K562 (cell line): Measurements from ENCODE around the gene ZNHIT2. TPM values are rescaled to one million over a fixed set of nuclear protein-coding genes. Genes with fewer than 3 reads are reported as not detected.

ENCODE experiments used
- ATAC-seq: fragments of 200-7000 bp; cut with Tn5 transposase; 3 replicates; pipeline ENCODE4 v1.9.1; 2020; ENCODE audit warnings: moderate library complexity
- BruUV-seq: library from RNA; stranded (reverse); fragments of 400-500 nt; replicated peaks from 2 replicates; lab custom pipeline; 2021; lab: Mats Ljungman, UMichigan
- CTCF ChIA-PET: fragments of 300-600 bp; formaldehyde crosslinking; extraction: SDS; loops from one replicate; lab custom pipeline; 2021; ENCODE audit warnings: low intra/inter-chr PET ratio; lab: Yijun Ruan, JAX
- POLR2A ChIA-PET: fragments of 300-600, 350-650 bp; sonication (Branson Sonifier 250); formaldehyde crosslinking; extraction: SDS; loops from one replicate; lab custom pipeline; 2021; ENCODE audit warnings: antibody characterized with exemption, inconsistent platforms; lab: Yijun Ruan, JAX
- DNase-seq, 4 experiments: peaks; one replicate each; pipeline versions ENCODE4 v3.0.0 to v3.0.0-alpha.2; 2011 to 2018; ENCODE audit warnings: low spot score in 3 of 4, mixed read lengths in 3 of 4; ENCODE audit errors: extremely low read depth in 1 of 4
- FAIRE-seq: peaks from 2 replicates; lab custom pipeline; 2011; peaks lifted over from hg19 to GRCh38; lab: Jason Lieb, UNC
- H2AFZ ChIP-seq: 2 replicates; pipeline ENCODE4 v1.6.0; 2011; ENCODE audit warnings: low read depth, low read length, control low read depth, inconsistent platforms
- H3K27ac ChIP-seq: fragments of 200-600 bp; 3 replicates; pipeline ENCODE4 v1.8.0; 2011; ENCODE audit warnings: low read depth, mild to moderate bottlenecking, control low read depth, inconsistent platforms, low read length, moderate library complexity, mixed read lengths; ENCODE audit errors: extremely low read depth
- H3K27me3 ChIP-seq, 2 experiments: fragments of 300-600 bp in 1 of 2; 2 replicates in 1 of 2; 3 replicates in 1 of 2; pipeline versions ENCODE4 v1.6.0 to v1.8.0; 2011; ENCODE audit warnings: inconsistent platforms in 2 of 2, low read length in 2 of 2, mild to moderate bottlenecking in 1 of 2, mixed read lengths in 1 of 2, moderate library complexity in 1 of 2; ENCODE audit not compliant: control insufficient read depth in 2 of 2, insufficient read depth in 2 of 2
- H3K36me3 ChIP-seq: fragments of 300-600 bp; 3 replicates; pipeline ENCODE4 v1.8.0; 2011; ENCODE audit warnings: mild to moderate bottlenecking, low read length, inconsistent platforms; ENCODE audit not compliant: control insufficient read depth, insufficient read depth
- H3K4me1 ChIP-seq, 2 experiments: fragments of 200-600 bp in 1 of 2; replicated peaks in 1 of 2; 2 replicates in 1 of 2; 3 replicates in 1 of 2; pipeline versions ENCODE4 v1.5.1 to v1.8.0; 2011; ENCODE audit warnings: inconsistent platforms in 2 of 2, low read length in 2 of 2, mild to moderate bottlenecking in 1 of 2, mixed read lengths in 1 of 2, moderate library complexity in 1 of 2; ENCODE audit not compliant: control insufficient read depth in 2 of 2, insufficient read depth in 2 of 2
- H3K4me2 ChIP-seq: 2 replicates; pipeline ENCODE4 v1.6.1; 2011; ENCODE audit warnings: low read length, control low read depth, inconsistent platforms, mixed read lengths; ENCODE audit not compliant: insufficient read depth
- H3K4me3 ChIP-seq: fragments of 200-600 bp; sonication (generic), shearing (Covaris generic); 2 replicates; pipeline ENCODE4 v1.5.1; 2016; ENCODE audit warnings: control low read depth, inconsistent platforms
- H3K79me2 ChIP-seq: fragments of 200-600 bp; 3 replicates; pipeline ENCODE4 v1.8.0; 2011; ENCODE audit warnings: low read length, inconsistent platforms; ENCODE audit not compliant: control insufficient read depth, insufficient read depth
- H3K9ac ChIP-seq, 2 experiments: 2 replicates each; pipeline versions ENCODE4 v1.6.0 to v1.6.1; 2011; ENCODE audit warnings: low read depth in 2 of 2, low read length in 2 of 2, control low read depth in 1 of 2, inconsistent platforms in 1 of 2, mild to moderate bottlenecking in 1 of 2, mixed read lengths in 1 of 2; ENCODE audit not compliant: insufficient read depth in 1 of 2
- H3K9me1 ChIP-seq: one replicate; pipeline ENCODE4 v1.6.0; 2011; ENCODE audit warnings: inconsistent platforms, mild to moderate bottlenecking, low read length, moderate library complexity; ENCODE audit not compliant: control insufficient read depth, insufficient read depth
- H3K9me3 ChIP-seq: replicated peaks from 2 replicates; pipeline ENCODE4 v1.5.1; 2011; ENCODE audit warnings: low read depth, low read length, inconsistent platforms; ENCODE audit not compliant: control insufficient read depth, insufficient read depth
- H4K20me1 ChIP-seq: replicated peaks from 2 replicates; pipeline ENCODE4 v1.6.1; 2011; ENCODE audit warnings: low read length, inconsistent platforms, mixed read lengths; ENCODE audit not compliant: control insufficient read depth, insufficient read depth
- ATF4 ChIP-seq: fragments of 450-650 bp; formaldehyde crosslinking; IDR thresholded peaks from 2 replicates; pipeline ENCODE4 v1.4.0; 2022; ENCODE audit warnings: mild to moderate bottlenecking, moderate library complexity
- CBFA2T3 ChIP-seq: fragments of 450-650 bp; IDR thresholded peaks from 2 replicates; pipeline ENCODE4 v1.6.1; 2017
- CBX8 ChIP-seq: fragments of 200-600 bp; sonication (generic); IDR thresholded peaks from 2 replicates; pipeline ENCODE4 v1.6.1; 2012; ENCODE audit warnings: borderline replicate concordance, mixed run types, low read depth, mild to moderate bottlenecking, moderate library complexity, mixed read lengths, low read length, control low read depth, inconsistent platforms; ENCODE audit not compliant: poor library complexity, severe bottlenecking; ENCODE audit errors: extremely low read depth
- CXXC5 ChIP-seq: fragments of 250-450 bp; sonication (Bioruptor Pico); IDR thresholded peaks from 2 replicates; pipeline ENCODE4 v1.8.0; 2022; ENCODE audit warnings: inconsistent platforms, mild to moderate bottlenecking, moderate library complexity
- EP300 ChIP-seq: IDR thresholded peaks from 2 replicates; pipeline ENCODE4 v1.6.1; 2012; ENCODE audit warnings: low read length, improper control_type of control experiment
- GTF2B ChIP-seq: IDR thresholded peaks from 2 replicates; pipeline ENCODE4 v1.6.1; 2011; ENCODE audit not compliant: insufficient read length; ENCODE audit errors: extremely low read depth
- HMGXB4 ChIP-seq: sonication (generic); formaldehyde crosslinking; IDR thresholded peaks from 2 replicates; pipeline ENCODE4 v1.8.1; 2023; ENCODE audit warnings: mild to moderate bottlenecking, missing genetic modification reagents
- LCOR ChIP-seq: sonication (generic); formaldehyde crosslinking; IDR thresholded peaks from 2 replicates; pipeline ENCODE4 v1.8.0; 2022; ENCODE audit warnings: mild to moderate bottlenecking, missing genetic modification reagents
- SRSF1 ChIP-seq: fragments of 200-400 bp; formaldehyde crosslinking; IDR thresholded peaks from 2 replicates; pipeline ENCODE4 v1.6.1; 2017; ENCODE audit warnings: mild to moderate bottlenecking, low read depth, low read length, moderate library complexity
- STAT5B ChIP-seq: fragments of 250-450 bp; sonication (Bioruptor Pico); IDR thresholded peaks from 2 replicates; pipeline ENCODE4 v1.8.0; 2021; ENCODE audit warnings: mild to moderate bottlenecking, inconsistent platforms
- THRA ChIP-seq: fragments of 450-650 bp; IDR thresholded peaks from 2 replicates; pipeline ENCODE4 v1.6.1; 2017; ENCODE audit warnings: mild to moderate bottlenecking, moderate library complexity
- ZNF311 ChIP-seq: fragments of 250-450 bp; sonication (Bioruptor Pico); IDR thresholded peaks from 2 replicates; pipeline ENCODE4 v1.4.0; 2020; ENCODE audit warnings: mild to moderate bottlenecking, moderate library complexity
- ZNF398 ChIP-seq: fragments of 250-450 bp; sonication (Bioruptor Pico); IDR thresholded peaks from 2 replicates; pipeline ENCODE4 v1.8.0; 2021; ENCODE audit warnings: moderate library complexity, mild to moderate bottlenecking, inconsistent platforms
- ZNF445 ChIP-seq: fragments of 250-450 bp; sonication (Bioruptor Pico); IDR thresholded peaks from 2 replicates; pipeline ENCODE4 v1.4.0; 2020; ENCODE audit warnings: low read depth, mild to moderate bottlenecking, moderate library complexity
- WGBS: fragments of 100-300 bp; shearing (Covaris generic); methylation state at CpG from one replicate; pipeline ENCODE4 v1.1.6; 2016; ENCODE audit warnings: low coverage, mixed read lengths; ENCODE audit not compliant: insufficient coverage; ENCODE audit errors: missing lambda C conversion rate; 5-methylcytosine and 5-hydroxymethylcytosine counted together
- in situ Hi-C: fragments of 300-500 bp; cut with MboI; formaldehyde crosslinking; loops from 4 replicates; pipeline ENCODE4 v1.15.0; 2018; ENCODE audit warnings: inconsistent platforms, mixed read lengths
- intact Hi-C: fragments of 100-400 bp; cut with micrococcal nuclease; formaldehyde crosslinking; loops from 2 replicates; pipeline ENCODE4 v1.14.2; 2022
- polyA plus RNA-seq, 8 experiments: library from polyadenylated mRNA; depleted of rRNA in 4 of 8; stranded (reverse) in 5 of 8; unstranded in 3 of 8; fragments of >200 nt; fragmentation: Nextera tagmentation in 2 of 8; fragmentation: Illumina TruSeq in 1 of 8; extraction: Ambion mirVana in 2 of 8; extraction: Trizol in 1 of 8; gene quantifications; 2 replicates each; pipeline versions ENCODE4 v1.2.1 to v1.2.3, GENCODE V29; 2011 to 2014; ENCODE audit warnings: inconsistent platforms in 1 of 8, missing spikeins in 1 of 8
- total RNA-seq, 7 experiments: library from RNA; depleted of rRNA in 6 of 7; stranded (reverse); fragments of >200 nt in 6 of 7; fragmentation: Illumina TruSeq in 2 of 7; extraction: Trizol in 2 of 7; gene quantifications; 2 replicates each; pipeline versions ENCODE4 v1.2.1 to v1.2.3, GENCODE V29; 2011 to 2021; ENCODE audit warnings: low replicate concordance in 1 of 7

ZNHIT2 gene
- total and polyA plus RNA-seq, 9 of the 15 experiments (the other 6 are each of a cell fraction or from before 2014, with no cell fraction given) = 0.08 to 39.0 (median 2.5) TPM

- Histone ChIP-seq H3K27me3 (no peaks in the 10 kb centered on the region; a peak in 1 of 5 replicates), H3K4me2 (no peak overlapping the region), H4K20me1 (no peaks in the 10 kb centered on the region; the same call in 1 of the 2 replicates), H2AFZ (no peak overlapping the region), H3K9me3 (no peaks in the 10 kb centered on the region), H3K4me1 (peaks cover 13 to 15% of the 10 kb centered on the region in 2 experiments), H3K9ac (no peak overlapping the region), H3K79me2 (peaks cover 32% of the 10 kb centered on the region), H3K27ac (no peak overlapping the region), H3K4me3 (no peak overlapping the region), H3K9me1 (no peaks in the 10 kb centered on the region), H3K36me3 (peaks cover 56% of the 10 kb centered on the region)
- POLR2A ChIA-PET = interaction anchor here (0.5 to 2.0 kb wide), 4 partner anchors 10 to 54 kb away, joined by 3 to 4 read pairs (median 3); partner anchors contain the start of gene ZNHIT2
- in situ Hi-C loops (no loop called here), intact Hi-C loops (no loop called here)
- no peak for FAIRE-seq
- 85% methylated on average over 7 of the region's 11 CpGs for WGBS
- CTCF ChIA-PET = no interaction called here
- BruUV-seq = no TSS peak
- no peak for ATAC-seq
- no peak for DNase-seq
- TF ChIP-seq CBFA2T3 = no peak
- no peak for TF ChIP-seq LCOR (CRISPR knock-in tag)
- TF ChIP-seq THRA = no peak
- no peak for TF ChIP-seq HMGXB4 (CRISPR knock-in tag)
- TF ChIP-seq ATF4 (CRISPR knock-in tag) = no peak
- no peak for TF ChIP-seq ZNF398 (CRISPR knock-in tag)
- no peak for TF ChIP-seq CBX8
- no peak for TF ChIP-seq GTF2B
- TF ChIP-seq SRSF1 = no peak
- TF ChIP-seq ZNF311 (CRISPR knock-in tag) = no peak
- no peak for TF ChIP-seq EP300
- no peak for TF ChIP-seq STAT5B
- TF ChIP-seq CXXC5 (CRISPR knock-in tag) = no peak
- TF ChIP-seq ZNF445 (CRISPR knock-in tag) = no peak
These were observed 30.3 kb downstream of the ZNHIT2 start for GRCh38 chr11:65087216-65087615.
